Measurements from ENCODE around the gene EFCAB13. TPM values are rescaled to one million over a fixed set of nuclear protein-coding genes. Genes with fewer than 3 reads are reported as not detected.
"Not testable (repeated sequence)": the region's sequence is repeated elsewhere in the genome, so short reads cannot be mapped to it uniquely, and the experiment has no call there.

The EFCAB13 gene
- total RNA-seq, 1 donor from 2014 or later, result 2.7 TPM

- no peak overlapping the region for H3K4me2 ChIP-seq
- peaks cover 9% of the 10 kb centered on the region for H3K9me3 ChIP-seq (ENCODE audit: low read depth)
- Mint-ChIP-seq H3K9me3 (peaks cover 12% of the 10 kb centered on the region), H3K27me3 (ENCODE audit: insufficient read depth, low read depth) (peaks cover 2% of the 10 kb centered on the region), H3K27ac (no peak overlapping the region), H3K36me3 (no peaks in the 10 kb centered on the region), H3K4me3 (no peak overlapping the region), H3K4me1 (no peaks in the 10 kb centered on the region)
- H3F3A ChIP-seq (ENCODE audit: low read depth), result no peaks in the 10 kb centered on the region
- TF ChIP-seq EZH2 (IDR thresholded peaks at IDR 0.05) (no peak), EZH2phosphoT487 (IDR thresholded peaks at IDR 0.05) (no peak), CTCF (IDR thresholded peaks at IDR 0.05) (no peak)
- H3K27ac ChIP-seq, result no peak overlapping the region
- no peaks in the 10 kb centered on the region for H3K36me3 ChIP-seq
- no peak for DNase-seq (ENCODE audit: low spot score)
- no peaks in the 10 kb centered on the region for H3K4me1 ChIP-seq
- H4K20me1 ChIP-seq (ENCODE audit: low read depth), result no peaks in the 10 kb centered on the region
- no peak overlapping the region for H3K9ac ChIP-seq
- H3K27me3 ChIP-seq, result no peaks in the 10 kb centered on the region
- no peaks in the 10 kb centered on the region for H3K79me2 ChIP-seq (ENCODE audit: low read depth)
- H3K4me3 ChIP-seq, result no peak overlapping the region
- no peak overlapping the region for H2AFZ ChIP-seq (replicated peaks)
Observed at GRCh38 chr17:47368262-47368661, 44.5 kb downstream of the EFCAB13 start.

DNA sequence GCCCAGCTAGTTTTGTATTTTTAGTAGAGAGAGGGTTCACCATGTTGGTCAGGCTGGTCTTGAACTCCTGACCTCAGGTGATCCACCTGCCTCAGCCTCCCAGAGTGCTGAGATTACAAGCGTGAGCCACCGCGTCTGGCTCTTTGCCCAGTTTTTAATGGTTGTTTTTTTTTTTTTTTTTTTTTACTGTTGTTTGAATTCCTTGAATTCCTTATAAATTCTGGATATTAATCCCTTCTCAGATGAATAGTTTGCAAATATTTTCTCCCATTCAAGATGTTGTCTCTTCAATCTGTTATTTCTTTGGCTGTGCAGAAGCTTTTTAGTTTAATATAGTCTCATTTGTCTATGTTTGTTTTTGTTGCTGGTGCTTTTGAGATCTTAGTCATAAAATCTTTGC, 47.1 kb downstream of the EFCAB13 start:
- not testable (repeated sequence) for H3F3A ChIP-seq (ENCODE audit: low read depth); H3K79me2 ChIP-seq (ENCODE audit: low read depth); H3K27me3 Mint-ChIP-seq (ENCODE audit: insufficient read depth, low read depth); H3K4me3 ChIP-seq; H3K4me3 Mint-ChIP-seq; H3K9me3 Mint-ChIP-seq; H3K9me3 ChIP-seq (ENCODE audit: low read depth); H3K4me1 ChIP-seq; H3K27ac ChIP-seq; H3K9ac ChIP-seq; H3K36me3 ChIP-seq; H3K36me3 Mint-ChIP-seq; H3K4me1 Mint-ChIP-seq; DNase-seq (ENCODE audit: low spot score); H3K27ac Mint-ChIP-seq; H3K4me2 ChIP-seq; H4K20me1 ChIP-seq (ENCODE audit: low read depth); H2AFZ ChIP-seq (replicated peaks); H3K27me3 ChIP-seq

DNA sequence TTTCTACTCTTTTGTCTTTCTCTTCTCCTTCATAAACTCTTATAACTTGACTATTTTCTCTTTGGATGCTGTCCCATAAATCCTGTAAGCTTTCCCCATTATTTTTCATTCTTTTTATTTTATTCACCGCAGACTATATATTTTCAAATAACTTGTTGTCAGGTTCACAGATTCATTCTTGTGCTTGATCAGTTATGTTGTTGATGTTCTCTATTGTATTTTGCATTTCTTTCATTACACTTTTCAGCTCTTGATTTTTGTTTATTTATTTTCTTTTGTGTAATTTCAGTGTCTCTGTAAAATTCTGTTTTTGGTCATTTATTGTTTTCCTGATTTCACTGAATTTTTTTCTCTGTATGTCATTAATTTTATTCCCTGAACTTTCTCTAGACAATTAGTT, 49.2 kb downstream of the EFCAB13 start:
- no peaks in the 10 kb centered on the region for H3F3A ChIP-seq (ENCODE audit: low read depth)
- H3K27ac ChIP-seq, result no peak overlapping the region
- H3K9me3 ChIP-seq (ENCODE audit: low read depth), result peaks cover 9% of the 10 kb centered on the region
- H3K4me2 ChIP-seq, result no peak overlapping the region
- DNase-seq (ENCODE audit: low spot score), result no peak
- no peaks in the 10 kb centered on the region for H3K79me2 ChIP-seq (ENCODE audit: low read depth)
- Mint-ChIP-seq H3K27me3 (ENCODE audit: insufficient read depth, low read depth) (no peaks in the 10 kb centered on the region), H3K36me3 (no peaks in the 10 kb centered on the region), H3K9me3 (peaks cover 8% of the 10 kb centered on the region), H3K4me1 (no peaks in the 10 kb centered on the region), H3K27ac (no peak overlapping the region), H3K4me3 (no peak overlapping the region)
- no peak overlapping the region for H3K4me3 ChIP-seq
- no peaks in the 10 kb centered on the region for H4K20me1 ChIP-seq (ENCODE audit: low read depth)
- TF ChIP-seq CTCF (IDR thresholded peaks at IDR 0.05) (no peak), EZH2 (IDR thresholded peaks at IDR 0.05) (no peak), EZH2phosphoT487 (IDR thresholded peaks at IDR 0.05) (no peak)
- H2AFZ ChIP-seq (replicated peaks), result no peak overlapping the region
- H3K27me3 ChIP-seq, result no peaks in the 10 kb centered on the region
- no peaks in the 10 kb centered on the region for H3K4me1 ChIP-seq
- no peaks in the 10 kb centered on the region for H3K36me3 ChIP-seq
- H3K9ac ChIP-seq, result no peak overlapping the region

DNA sequence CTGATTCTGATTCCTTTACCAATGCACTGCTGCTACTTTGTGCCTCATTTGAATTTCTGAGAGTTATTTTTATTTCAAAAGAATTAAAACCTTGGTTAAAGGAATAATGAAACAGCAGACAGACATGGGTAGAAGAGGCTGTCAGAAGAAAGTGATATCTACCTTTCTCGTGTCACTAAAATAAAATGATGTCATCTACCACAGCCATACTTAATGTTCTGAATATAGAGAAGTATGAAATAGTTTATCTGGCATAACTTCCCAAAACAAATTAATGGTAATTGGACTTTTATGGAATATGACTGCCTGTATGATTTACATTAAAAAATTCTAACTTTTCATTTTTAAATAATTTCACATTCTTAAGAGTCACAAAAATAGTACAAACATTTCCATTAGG, 52.5 kb downstream of the EFCAB13 start:
- Histone ChIP-seq H3K9me3 (ENCODE audit: low read depth) (peaks cover 9% of the 10 kb centered on the region), H3K4me3 (no peak overlapping the region), H3K4me2 (no peak overlapping the region), H3K36me3 (no peaks in the 10 kb centered on the region), H4K20me1 (ENCODE audit: low read depth) (no peaks in the 10 kb centered on the region), H2AFZ (replicated peaks) (no peak overlapping the region), H3K4me1 (no peaks in the 10 kb centered on the region), H3K27me3 (no peaks in the 10 kb centered on the region), H3F3A (ENCODE audit: low read depth) (no peaks in the 10 kb centered on the region), H3K27ac (no peak overlapping the region), H3K9ac (no peak overlapping the region), H3K79me2 (ENCODE audit: low read depth) (no peaks in the 10 kb centered on the region)
- no peak for DNase-seq (ENCODE audit: low spot score)
- no peaks in the 10 kb centered on the region for H3K4me1 Mint-ChIP-seq
- no peak overlapping the region for H3K27ac Mint-ChIP-seq
- TF ChIP-seq EZH2phosphoT487 (IDR thresholded peaks at IDR 0.05), result no peak
- TF ChIP-seq EZH2 (IDR thresholded peaks at IDR 0.05), result no peak
- TF ChIP-seq CTCF (IDR thresholded peaks at IDR 0.05), result no peak
- no peak overlapping the region for H3K4me3 Mint-ChIP-seq
- peaks cover 8% of the 10 kb centered on the region for H3K9me3 Mint-ChIP-seq
- H3K36me3 Mint-ChIP-seq, result no peaks in the 10 kb centered on the region
- H3K27me3 Mint-ChIP-seq (ENCODE audit: insufficient read depth, low read depth), result no peaks in the 10 kb centered on the region

Measured in neural progenitor cell (in vitro differentiated cells).